ENCODE results near the gene SLC34A1. TPM values are rescaled to one million over a fixed set of nuclear protein-coding genes. Genes with fewer than 3 reads are reported as not detected.

The SLC34A1 gene
- total RNA-seq, 1 donor from 2014 or later, result not detected

DNA sequence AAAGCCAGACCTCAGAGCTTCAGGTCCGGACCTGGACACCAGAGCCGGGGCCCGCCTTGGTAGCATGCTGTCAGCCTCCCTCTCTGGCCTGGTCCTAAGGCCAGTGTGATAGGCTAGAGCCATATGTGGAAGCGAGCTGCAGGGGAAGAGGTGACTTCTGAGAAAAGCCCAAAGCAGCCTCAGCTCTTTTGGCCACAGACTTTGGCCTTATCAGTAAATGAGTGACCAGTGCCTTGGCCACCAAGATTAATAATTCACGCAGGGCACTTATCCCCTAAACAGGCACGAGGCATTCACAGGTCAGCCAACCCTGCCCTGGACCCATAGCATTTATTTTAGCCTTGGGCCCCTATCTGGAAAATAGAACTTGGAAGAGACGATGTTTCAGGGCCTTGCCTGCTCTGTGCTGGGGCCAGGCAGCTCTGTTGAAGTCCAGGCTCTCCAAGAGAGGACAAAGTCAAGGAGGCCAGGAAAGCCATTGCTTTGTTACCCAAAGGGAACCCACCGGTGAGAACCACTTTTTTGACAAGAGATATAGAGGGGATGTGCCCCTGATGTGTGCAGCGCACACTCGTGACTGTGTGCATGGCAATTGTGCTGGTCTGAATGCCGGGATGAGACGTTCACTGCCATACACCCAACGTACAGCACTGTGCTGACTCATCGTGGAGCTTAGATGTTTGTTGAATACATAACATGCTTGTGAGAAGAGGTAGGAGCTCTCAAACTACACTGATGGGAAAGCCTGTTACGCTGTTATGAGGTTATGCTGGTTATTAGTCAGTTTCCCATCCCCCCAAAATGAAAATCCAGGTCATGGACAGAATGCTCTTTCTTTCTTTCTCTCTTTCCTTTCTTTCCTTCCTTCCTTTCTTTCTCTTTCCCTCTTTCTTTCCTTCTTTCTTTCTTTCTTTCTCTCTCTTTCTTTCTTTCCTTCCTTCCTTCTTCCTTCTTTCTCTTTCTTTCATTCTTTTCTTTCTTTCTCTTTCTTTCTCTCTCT, 5.0 kb upstream of the SLC34A1 start:
- no peak overlapping the region for H3K4me3 ChIP-seq (ENCODE audit: low read depth, low read length)
- TF ChIP-seq, protein P1, sequence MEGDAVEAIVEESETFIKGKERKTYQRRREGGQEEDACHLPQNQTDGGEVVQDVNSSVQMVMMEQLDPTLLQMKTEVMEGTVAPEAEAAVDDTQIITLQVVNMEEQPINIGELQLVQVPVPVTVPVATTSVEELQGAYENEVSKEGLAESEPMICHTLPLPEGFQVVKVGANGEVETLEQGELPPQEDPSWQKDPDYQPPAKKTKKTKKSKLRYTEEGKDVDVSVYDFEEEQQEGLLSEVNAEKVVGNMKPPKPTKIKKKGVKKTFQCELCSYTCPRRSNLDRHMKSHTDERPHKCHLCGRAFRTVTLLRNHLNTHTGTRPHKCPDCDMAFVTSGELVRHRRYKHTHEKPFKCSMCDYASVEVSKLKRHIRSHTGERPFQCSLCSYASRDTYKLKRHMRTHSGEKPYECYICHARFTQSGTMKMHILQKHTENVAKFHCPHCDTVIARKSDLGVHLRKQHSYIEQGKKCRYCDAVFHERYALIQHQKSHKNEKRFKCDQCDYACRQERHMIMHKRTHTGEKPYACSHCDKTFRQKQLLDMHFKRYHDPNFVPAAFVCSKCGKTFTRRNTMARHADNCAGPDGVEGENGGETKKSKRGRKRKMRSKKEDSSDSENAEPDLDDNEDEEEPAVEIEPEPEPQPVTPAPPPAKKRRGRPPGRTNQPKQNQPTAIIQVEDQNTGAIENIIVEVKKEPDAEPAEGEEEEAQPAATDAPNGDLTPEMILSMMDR (conservative IDR thresholded peaks at IDR 0.05; ENCODE audit: low read depth, low read length), result no peak
- DNase-seq (ENCODE audit: low read depth), result peak; percentile 85

DNA sequence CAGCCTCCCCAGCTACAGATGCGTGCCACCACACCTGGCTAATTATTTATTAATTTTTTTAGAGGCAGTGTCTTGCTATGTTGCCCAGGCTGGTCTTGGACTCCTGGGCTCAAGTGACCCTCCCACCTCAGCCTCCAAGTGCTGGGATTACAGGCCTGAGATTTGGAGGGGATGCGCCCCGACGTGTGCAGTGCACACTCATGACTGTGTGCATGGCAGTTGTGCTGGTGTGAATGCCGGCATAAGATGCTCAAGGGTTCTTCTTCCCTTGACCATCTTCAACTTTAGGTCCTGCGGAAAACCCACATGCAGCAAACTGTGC, 3.5 kb upstream of the SLC34A1 start:
- DNase-seq (ENCODE audit: low read depth), result no peak
- no peak overlapping the region for H3K4me3 ChIP-seq (ENCODE audit: low read depth, low read length)
- TF ChIP-seq, protein P1 (conservative IDR thresholded peaks at IDR 0.05; ENCODE audit: low read depth, low read length), result no peak

DNA sequence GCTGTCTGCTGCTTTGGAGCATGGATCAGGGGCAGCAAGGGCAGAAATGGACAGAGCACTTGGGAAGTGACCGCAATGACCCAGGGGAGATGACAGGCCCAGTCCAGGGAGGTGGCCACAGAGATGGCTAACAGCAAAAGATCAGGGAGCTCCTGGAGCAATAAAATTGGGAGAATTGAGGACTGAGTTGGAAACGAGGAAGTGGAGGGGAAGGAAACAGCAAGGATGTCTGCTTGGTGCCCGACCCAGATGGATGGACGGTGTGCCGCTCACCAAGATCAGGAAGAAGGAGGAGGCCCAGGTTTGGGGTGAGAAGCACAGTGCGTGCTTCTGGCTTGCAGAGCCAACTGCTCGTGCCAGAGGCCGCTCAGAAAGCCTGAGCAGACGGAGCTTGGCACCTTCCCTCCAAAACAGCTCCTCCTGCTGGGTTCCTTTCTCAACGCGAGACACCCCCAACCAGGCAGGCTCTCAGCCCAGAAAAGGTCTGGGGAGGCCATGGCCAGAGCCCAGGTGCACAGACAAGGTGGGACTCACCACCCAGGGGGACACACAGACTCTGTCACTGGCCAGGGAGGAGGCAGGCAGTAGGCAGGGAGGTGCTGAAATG, 1.7 kb upstream of the SLC34A1 start:
- H3K4me3 ChIP-seq (ENCODE audit: low read depth, low read length), result no peak overlapping the region
- TF ChIP-seq, protein P1 (conservative IDR thresholded peaks at IDR 0.05; ENCODE audit: low read depth, low read length), result peak; percentile 30

DNA sequence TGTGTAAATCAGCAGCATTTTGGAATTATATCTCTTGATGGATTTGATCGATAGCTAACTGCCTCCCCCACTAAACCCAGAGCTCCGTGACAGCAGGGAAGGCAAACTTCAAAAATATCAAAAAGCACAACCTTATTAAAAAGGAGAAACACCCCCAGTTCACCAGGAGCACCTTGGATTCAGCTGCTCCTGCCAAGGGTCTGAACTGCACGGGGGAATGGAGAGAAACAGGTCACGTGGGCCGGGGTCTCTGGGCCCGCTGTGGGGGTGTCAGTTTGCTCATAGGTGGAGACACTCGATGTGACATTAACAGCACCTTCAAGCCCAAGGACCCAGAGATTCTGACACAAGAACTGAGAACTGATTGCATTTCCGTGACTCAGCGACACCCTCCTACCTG, 1.1 kb upstream of the SLC34A1 start:
- TF ChIP-seq, protein P1 (conservative IDR thresholded peaks at IDR 0.05; ENCODE audit: low read depth, low read length), result no peak
- DNase-seq (ENCODE audit: low read depth), result no peak

More for the DNA sequence above, 1.7 kb upstream of the SLC34A1 start:
- no peak for DNase-seq (ENCODE audit: low read depth)

DNA sequence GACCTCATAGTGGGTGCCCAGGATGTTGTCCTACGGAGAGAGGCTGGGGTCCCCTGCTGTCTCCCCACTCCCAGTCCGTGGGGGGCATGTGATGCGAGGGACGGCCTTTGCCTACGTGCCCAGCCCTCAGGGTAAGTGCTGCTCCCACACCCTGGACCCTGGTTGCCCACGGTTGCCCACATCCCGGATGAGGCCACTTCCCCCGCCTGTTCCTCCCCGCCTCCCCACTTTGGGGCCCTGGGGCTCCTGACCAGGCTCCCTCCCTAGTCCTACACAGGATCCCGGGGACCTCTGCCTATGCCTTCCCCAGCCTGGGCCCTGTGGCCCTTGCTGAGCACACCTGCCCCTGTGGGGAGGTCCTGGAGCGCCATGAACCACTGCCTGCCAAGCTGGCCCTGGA, 1.5 kb downstream of the SLC34A1 start:
- DNase-seq (ENCODE audit: low read depth), result no peak
- TF ChIP-seq, protein P1 (conservative IDR thresholded peaks at IDR 0.05; ENCODE audit: low read depth, low read length), result no peak

More for the DNA sequence above, 1.1 kb upstream of the SLC34A1 start:
- H3K4me3 ChIP-seq (ENCODE audit: low read depth, low read length), result no peak overlapping the region

DNA sequence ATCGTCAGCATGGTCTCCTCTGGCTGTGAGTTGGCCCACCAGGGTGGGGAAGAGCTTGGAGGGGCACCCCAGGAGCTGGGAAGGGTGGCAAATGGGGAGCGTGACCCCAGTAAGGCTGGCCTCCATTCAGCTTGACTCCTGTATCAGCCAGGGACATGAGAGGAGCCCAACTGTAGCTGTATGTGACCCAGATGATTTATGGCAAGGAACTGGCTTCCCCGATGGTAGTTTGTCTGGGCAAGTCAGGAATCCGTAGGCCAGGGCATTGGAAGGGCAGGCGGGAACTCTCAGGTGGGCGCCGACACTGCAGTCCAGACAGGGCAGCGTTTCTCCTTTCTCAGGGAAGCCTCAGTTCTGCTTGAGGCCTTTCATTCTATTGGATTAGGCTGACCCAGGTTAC, 2.3 kb downstream of the SLC34A1 start:
- TF ChIP-seq, protein P1 (conservative IDR thresholded peaks at IDR 0.05; ENCODE audit: low read depth, low read length), result no peak
- no peak for DNase-seq (ENCODE audit: low read depth)
- H3K4me3 ChIP-seq (ENCODE audit: low read depth, low read length), result no peak overlapping the region

More for the DNA sequence above, 1.5 kb downstream of the SLC34A1 start:
- no peak overlapping the region for H3K4me3 ChIP-seq (ENCODE audit: low read depth, low read length)
